Epithelial cell of esophagus (primary cell): ENCODE results near the gene GAS2L2.

ENCODE experiments used
- DNase-seq: peaks from one replicate; pipeline ENCODE4 v3.0.0; 2010; ENCODE audit warnings: low read depth
- H3K4me3 ChIP-seq: 2 replicates; pipeline ENCODE4 v1.5.1; 2011; ENCODE audit warnings: mild to moderate bottlenecking, low read length, control low read depth
- CTCF ChIP-seq: IDR thresholded peaks from 2 replicates; pipeline ENCODE4 v1.5.1; 2011; ENCODE audit warnings: low read depth, mild to moderate bottlenecking, low read length, control low read depth, inconsistent platforms; ENCODE audit not compliant: insufficient read depth; ENCODE audit errors: missing control alignments

GAS2L2 gene

GRCh38 chr17:35773129-35773528, 20.1 kb upstream of the GAS2L2 start:
- no peak overlapping the region for H3K4me3 ChIP-seq
- no peak for DNase-seq
- TF ChIP-seq CTCF = no peak

GRCh38 chr17:35769895-35770486, 17.0 kb upstream of the GAS2L2 start:
- TF ChIP-seq CTCF = no peak
- H3K4me3 ChIP-seq = no peak overlapping the region
- DNase-seq = no peak

DNA sequence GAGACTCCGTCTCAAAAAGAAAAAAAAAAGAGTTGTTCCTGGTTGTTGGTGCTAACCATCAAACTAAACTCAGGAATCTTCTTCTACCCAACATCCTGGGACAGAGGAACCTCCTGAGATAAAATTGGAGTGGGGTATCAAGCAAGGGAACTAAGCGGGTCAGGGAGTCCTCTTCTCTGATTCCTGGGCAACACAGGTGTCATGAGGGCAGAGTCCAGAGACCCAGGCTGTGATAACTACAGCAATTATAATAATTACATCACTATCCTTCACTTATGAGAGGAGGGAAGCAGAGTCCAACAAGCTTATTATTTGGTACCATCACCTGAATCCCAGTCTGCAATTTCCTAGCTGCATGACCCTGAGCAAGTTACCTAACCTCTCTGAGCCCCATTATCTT, 15.8 kb upstream of the GAS2L2 start:
- DNase-seq = no peak
- H3K4me3 ChIP-seq = no peak overlapping the region
- TF ChIP-seq CTCF = no peak

- no peak overlapping the region for H3K4me3 ChIP-seq
- TF ChIP-seq CTCF = peak; percentile 70
- peak; percentile 63 for DNase-seq
Observed at GRCh38 chr17:35766903-35767510, 14.0 kb upstream of the GAS2L2 start.

- no peak for TF ChIP-seq CTCF
- H3K4me3 ChIP-seq = no peak overlapping the region
- DNase-seq = no peak
Observed at GRCh38 chr17:35766489-35766877, 13.4 kb upstream of the GAS2L2 start.

- DNase-seq = no peak
- H3K4me3 ChIP-seq = no peak overlapping the region
- TF ChIP-seq CTCF = no peak
Observed at GRCh38 chr17:35765756-35766488, 12.9 kb upstream of the GAS2L2 start.

- no peak overlapping the region for H3K4me3 ChIP-seq
- no peak for DNase-seq
- no peak for TF ChIP-seq CTCF
Observed at GRCh38 chr17:35765086-35765710, 12.2 kb upstream of the GAS2L2 start.
